Panc1 (cell line): Measurements from ENCODE around the gene SYT13. TPM values are rescaled to one million over a fixed set of nuclear protein-coding genes. Genes with fewer than 3 reads are reported as not detected.

Experiments
- ATAC-seq: fragments of 200-7000 bp; cut with Tn5 transposase; 2 replicates; pipeline ENCODE4 v1.9.1; 2020; ENCODE audit warnings: mild to moderate bottlenecking, moderate library complexity
- BruUV-seq: library from RNA; stranded (reverse); fragments of 400-500 nt; replicated peaks from 2 replicates; lab custom pipeline; 2021; lab: Mats Ljungman, UMichigan
- CTCF ChIA-PET: fragments of 300-600 bp; sonication (Branson Sonifier 250); formaldehyde crosslinking; loops from one replicate; lab custom pipeline; 2022; ENCODE audit warnings: antibody characterized with exemption; lab: Charles Lee
- POLR2A ChIA-PET: fragments of 300-600 bp; sonication (Branson Sonifier 250); formaldehyde crosslinking; loops from one replicate; lab custom pipeline; 2022; ENCODE audit warnings: antibody characterized with exemption; lab: Charles Lee
- DNase-seq: peaks from one replicate; pipeline ENCODE4 v3.0.0-alpha.2; 2010; ENCODE audit warnings: low read depth, low spot score
- H3K27ac ChIP-seq: 2 replicates; pipeline ENCODE4 v1.5.1; 2011; ENCODE audit warnings: mild to moderate bottlenecking, low read length, inconsistent platforms
- H3K27me3 ChIP-seq: fragments of 200-500 bp; sonication (Bioruptor generic); 2 replicates; pipeline ENCODE4 v1.6.0; 2014; ENCODE audit warnings: low read length, inconsistent platforms; ENCODE audit not compliant: control insufficient read depth, insufficient read depth
- H3K36me3 ChIP-seq: fragments of 200-500 bp; sonication (Bioruptor generic); 2 replicates; pipeline ENCODE4 v1.5.1; 2014; ENCODE audit warnings: inconsistent platforms, mild to moderate bottlenecking, low read length, moderate library complexity; ENCODE audit not compliant: control insufficient read depth, insufficient read depth
- H3K4me1 ChIP-seq: 2 replicates; pipeline ENCODE4 v1.5.1; 2011; ENCODE audit warnings: inconsistent platforms, mild to moderate bottlenecking, low read length, moderate library complexity; ENCODE audit not compliant: control insufficient read depth, insufficient read depth
- H3K4me3 ChIP-seq, 2 experiments: 2 replicates each; pipeline ENCODE4 v1.5.1; 2011 to 2012; ENCODE audit warnings: low read depth in 2 of 2, low read length in 2 of 2, mild to moderate bottlenecking in 2 of 2, inconsistent platforms in 1 of 2, moderate library complexity in 1 of 2
- H3K9me3 ChIP-seq: fragments of 200-500 bp; sonication (Bioruptor generic); 2 replicates; pipeline ENCODE4 v1.5.1; 2014; ENCODE audit warnings: low read depth, mild to moderate bottlenecking, inconsistent platforms, low read length, moderate library complexity; ENCODE audit not compliant: control insufficient read depth, insufficient read depth
- POLR2AphosphoS5 ChIP-seq: IDR thresholded peaks from 2 replicates; pipeline ENCODE4 v1.6.1; 2012; ENCODE audit warnings: mild to moderate bottlenecking, low read depth, low read length, moderate library complexity
- SIN3A ChIP-seq: IDR thresholded peaks from 2 replicates; pipeline ENCODE4 v1.6.1; 2012; ENCODE audit warnings: low read depth, mild to moderate bottlenecking, low read length, moderate library complexity, borderline replicate concordance; ENCODE audit not compliant: insufficient read depth
- TCF7L2 ChIP-seq: IDR thresholded peaks from 2 replicates; pipeline ENCODE4 v1.6.1; 2011; ENCODE audit warnings: mild to moderate bottlenecking, low read depth, low read length, inconsistent platforms
- in situ Hi-C: cut with HindIII; loops from 2 replicates; pipeline ENCODE4 v1.10.0; 2016; ENCODE audit warnings: low sequenced_read_pairs, low pct_unique_long_range_greater_than_20kb
- intact Hi-C: fragments of 100-400 bp; cut with micrococcal nuclease; formaldehyde crosslinking; loops from one replicate; pipeline ENCODE4 v1.10.0; 2022; ENCODE audit not compliant: unreplicated experiment
- total RNA-seq: library from RNA; stranded (reverse); gene quantifications from one replicate; pipeline ENCODE4 v1.2.1, GENCODE V29; 2021; ENCODE audit not compliant: unreplicated experiment
- TF ChIP-seq, protein P1 (sequence below): fragments of 450-650 bp; IDR thresholded peaks from 2 replicates; pipeline ENCODE4 v1.5.1; 2017; ENCODE audit warnings: mild to moderate bottlenecking
- TF ChIP-seq, protein P2 (sequence below), 2 experiments: IDR thresholded peaks; 2 replicates each; pipeline ENCODE4 v1.6.1; 2011 to 2012; ENCODE audit warnings: low read depth in 2 of 2, control low read depth in 1 of 2, low read length in 1 of 2, mild to moderate bottlenecking in 1 of 2, moderate library complexity in 1 of 2; ENCODE audit not compliant: insufficient read depth in 1 of 2

Gene SYT13
- total RNA-seq, 1 experiment from 2014 or later, result 0.13 TPM

DNA sequence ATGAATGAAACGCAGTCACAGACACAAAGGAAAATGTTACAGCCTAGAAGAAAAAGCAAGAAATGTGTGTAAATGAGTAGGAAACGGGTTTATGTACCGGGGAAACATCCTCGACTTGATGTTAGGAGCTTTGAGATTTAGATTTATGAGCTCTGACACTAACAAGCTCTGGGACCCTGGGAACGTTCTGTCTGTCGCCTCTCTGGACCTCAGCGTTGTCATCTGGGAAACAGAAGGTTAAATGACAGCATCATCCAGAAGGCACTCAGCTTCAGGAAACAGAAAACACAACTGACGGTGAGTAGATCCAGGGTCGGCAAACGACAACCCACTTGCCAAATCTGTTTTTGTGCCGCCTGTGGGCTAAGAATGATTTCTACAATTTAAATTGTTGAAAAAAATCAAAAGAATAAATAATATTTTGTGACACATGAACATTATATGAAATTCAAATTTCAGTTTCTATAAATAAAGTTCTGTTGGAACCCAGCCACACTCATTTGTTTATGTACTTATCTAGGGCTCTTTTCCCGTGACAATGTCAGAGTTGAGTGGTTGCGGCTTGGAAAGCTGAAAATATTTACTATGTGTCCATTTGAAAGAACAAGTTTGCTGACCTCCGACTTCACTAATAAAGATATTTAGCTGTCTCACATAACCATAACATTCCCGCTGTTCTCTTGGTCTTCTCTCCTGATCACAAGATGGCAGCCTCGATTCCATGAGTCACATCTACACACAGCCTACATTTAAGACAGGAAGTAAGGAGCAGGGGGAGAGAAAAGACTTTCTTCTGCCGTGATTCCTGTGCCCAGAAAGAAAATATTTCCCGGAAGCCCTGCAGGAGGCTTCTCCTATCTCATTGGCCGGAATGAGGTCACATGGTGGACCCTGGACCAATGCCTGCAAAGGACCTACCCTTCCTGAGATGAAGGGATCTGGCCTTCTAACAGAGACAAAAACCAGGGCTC lies 47.1 kb upstream of the SYT13 start:
- H3K9me3 ChIP-seq, result no peaks in the 10 kb centered on the region
- no peak for DNase-seq
- peaks cover 3% of the 10 kb centered on the region; the same call in 1 of the 2 replicates for H3K4me1 ChIP-seq
- no peak overlapping the region for H3K4me3 ChIP-seq
- in situ Hi-C loops (loop anchor here (25.0 kb wide), 1 partner anchor 221 kb away; no protein-coding TSS in a partner anchor), intact Hi-C loops (loop anchor here (10.0 kb wide), 1 partner anchor 398 kb away; no protein-coding TSS in a partner anchor)
- ChIA-PET CTCF (interaction anchor here (0.8 to 2.8 kb wide), 2 partner anchors 81 to 222 kb away, joined by 5 to 29 read pairs; no protein-coding TSS in a partner anchor), POLR2A (no interaction called here)
- H3K27me3 ChIP-seq, result peaks cover 15% of the 10 kb centered on the region
- H3K36me3 ChIP-seq, result no peaks in the 10 kb centered on the region
- no peak overlapping the region for H3K27ac ChIP-seq
- no peak for ATAC-seq
- BruUV-seq, result no TSS peak
- TF ChIP-seq, protein P1, sequence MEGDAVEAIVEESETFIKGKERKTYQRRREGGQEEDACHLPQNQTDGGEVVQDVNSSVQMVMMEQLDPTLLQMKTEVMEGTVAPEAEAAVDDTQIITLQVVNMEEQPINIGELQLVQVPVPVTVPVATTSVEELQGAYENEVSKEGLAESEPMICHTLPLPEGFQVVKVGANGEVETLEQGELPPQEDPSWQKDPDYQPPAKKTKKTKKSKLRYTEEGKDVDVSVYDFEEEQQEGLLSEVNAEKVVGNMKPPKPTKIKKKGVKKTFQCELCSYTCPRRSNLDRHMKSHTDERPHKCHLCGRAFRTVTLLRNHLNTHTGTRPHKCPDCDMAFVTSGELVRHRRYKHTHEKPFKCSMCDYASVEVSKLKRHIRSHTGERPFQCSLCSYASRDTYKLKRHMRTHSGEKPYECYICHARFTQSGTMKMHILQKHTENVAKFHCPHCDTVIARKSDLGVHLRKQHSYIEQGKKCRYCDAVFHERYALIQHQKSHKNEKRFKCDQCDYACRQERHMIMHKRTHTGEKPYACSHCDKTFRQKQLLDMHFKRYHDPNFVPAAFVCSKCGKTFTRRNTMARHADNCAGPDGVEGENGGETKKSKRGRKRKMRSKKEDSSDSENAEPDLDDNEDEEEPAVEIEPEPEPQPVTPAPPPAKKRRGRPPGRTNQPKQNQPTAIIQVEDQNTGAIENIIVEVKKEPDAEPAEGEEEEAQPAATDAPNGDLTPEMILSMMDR, result no peak
- TF ChIP-seq TCF7L2, result no peak
- TF ChIP-seq, protein P2, sequence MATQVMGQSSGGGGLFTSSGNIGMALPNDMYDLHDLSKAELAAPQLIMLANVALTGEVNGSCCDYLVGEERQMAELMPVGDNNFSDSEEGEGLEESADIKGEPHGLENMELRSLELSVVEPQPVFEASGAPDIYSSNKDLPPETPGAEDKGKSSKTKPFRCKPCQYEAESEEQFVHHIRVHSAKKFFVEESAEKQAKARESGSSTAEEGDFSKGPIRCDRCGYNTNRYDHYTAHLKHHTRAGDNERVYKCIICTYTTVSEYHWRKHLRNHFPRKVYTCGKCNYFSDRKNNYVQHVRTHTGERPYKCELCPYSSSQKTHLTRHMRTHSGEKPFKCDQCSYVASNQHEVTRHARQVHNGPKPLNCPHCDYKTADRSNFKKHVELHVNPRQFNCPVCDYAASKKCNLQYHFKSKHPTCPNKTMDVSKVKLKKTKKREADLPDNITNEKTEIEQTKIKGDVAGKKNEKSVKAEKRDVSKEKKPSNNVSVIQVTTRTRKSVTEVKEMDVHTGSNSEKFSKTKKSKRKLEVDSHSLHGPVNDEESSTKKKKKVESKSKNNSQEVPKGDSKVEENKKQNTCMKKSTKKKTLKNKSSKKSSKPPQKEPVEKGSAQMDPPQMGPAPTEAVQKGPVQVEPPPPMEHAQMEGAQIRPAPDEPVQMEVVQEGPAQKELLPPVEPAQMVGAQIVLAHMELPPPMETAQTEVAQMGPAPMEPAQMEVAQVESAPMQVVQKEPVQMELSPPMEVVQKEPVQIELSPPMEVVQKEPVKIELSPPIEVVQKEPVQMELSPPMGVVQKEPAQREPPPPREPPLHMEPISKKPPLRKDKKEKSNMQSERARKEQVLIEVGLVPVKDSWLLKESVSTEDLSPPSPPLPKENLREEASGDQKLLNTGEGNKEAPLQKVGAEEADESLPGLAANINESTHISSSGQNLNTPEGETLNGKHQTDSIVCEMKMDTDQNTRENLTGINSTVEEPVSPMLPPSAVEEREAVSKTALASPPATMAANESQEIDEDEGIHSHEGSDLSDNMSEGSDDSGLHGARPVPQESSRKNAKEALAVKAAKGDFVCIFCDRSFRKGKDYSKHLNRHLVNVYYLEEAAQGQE (IDR thresholded peaks at IDR 0.05; ENCODE audit: insufficient read depth in 1 of 2, low read depth in 2 of 2, low read length in 1 of 2), result no peak
- no peak for TF ChIP-seq POLR2AphosphoS5
- no peak for TF ChIP-seq SIN3A

DNA sequence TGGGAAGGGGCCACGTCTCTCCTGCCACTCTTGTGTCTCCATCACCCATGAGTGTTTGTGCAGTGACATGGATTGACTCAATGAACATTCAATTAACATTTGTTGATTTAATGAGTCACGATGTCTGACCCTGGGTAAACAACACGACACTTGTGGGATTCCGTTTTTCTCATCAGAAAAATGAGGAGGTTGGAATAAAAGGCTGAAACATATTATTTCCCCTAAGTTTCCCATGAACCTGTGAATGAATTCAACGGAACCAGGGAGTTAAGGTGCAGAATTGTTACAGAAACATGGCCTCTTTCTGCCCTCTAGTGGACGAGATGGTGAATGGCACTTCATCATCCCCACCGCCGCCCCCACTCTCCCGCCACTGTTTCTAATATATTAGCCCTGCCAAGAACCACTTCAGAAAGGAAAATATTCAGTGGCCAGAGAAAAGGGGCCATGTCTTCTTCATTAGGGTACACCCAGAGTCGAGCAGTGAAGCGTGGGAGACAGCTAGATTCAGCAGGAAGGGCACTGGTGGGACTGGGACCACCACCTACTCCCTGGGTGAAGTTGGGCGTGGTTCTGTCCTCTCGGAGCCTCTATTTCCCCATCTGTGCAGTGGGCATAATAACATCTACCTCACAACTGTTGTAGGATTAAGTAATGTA lies 46.3 kb upstream of the SYT13 start:
- CTCF ChIA-PET, result interaction anchor here (0.8 to 2.8 kb wide), 2 partner anchors 80 to 221 kb away, joined by 5 to 29 read pairs; no protein-coding TSS in a partner anchor
- Histone ChIP-seq H3K36me3 (no peaks in the 10 kb centered on the region), H3K27me3 (peaks cover 20% of the 10 kb centered on the region), H3K4me1 (peaks cover 3% of the 10 kb centered on the region; the same call in 1 of the 2 replicates), H3K9me3 (no peaks in the 10 kb centered on the region), H3K4me3 (no peak overlapping the region), H3K27ac (no peak overlapping the region)
- in situ Hi-C loops (loop anchor here (25.0 kb wide), 1 partner anchor 220 kb away; no protein-coding TSS in a partner anchor), intact Hi-C loops (loop anchor here (1.0 to 10.0 kb wide), 2 partner anchors 222 to 398 kb away; no protein-coding TSS in a partner anchor)
- TF ChIP-seq, protein P1, result peak; percentile 86
- no peak for TF ChIP-seq TCF7L2
- TF ChIP-seq POLR2AphosphoS5, result no peak
- DNase-seq (peak; percentile 32), ATAC-seq (peak; percentile 86)
- POLR2A ChIA-PET, result no interaction called here
- no TSS peak for BruUV-seq
